NOMO-1 treated with DMSO at 0.1 percent for 48 hours (cell line): ENCODE data around the gene YTHDC1.
"Not testable (repeated sequence)": the region's sequence is repeated elsewhere in the genome, so short reads cannot be mapped to it uniquely, and the experiment has no call there.

Source experiments
- DNase-seq: peaks from one replicate; lab custom pipeline; 2025; ENCODE audit not compliant: unreplicated experiment; lab: John Stamatoyannopoulos, UW

The YTHDC1 gene

GRCh38 chr4:68349649-68350360 lies at the start of gene YTHDC1:
YTHDC1 (minus strand) TSS chr4:68350090; CDS start chr4:68349753, 337 bp downstream.
- DNase-seq: peak; percentile 84

DNA sequence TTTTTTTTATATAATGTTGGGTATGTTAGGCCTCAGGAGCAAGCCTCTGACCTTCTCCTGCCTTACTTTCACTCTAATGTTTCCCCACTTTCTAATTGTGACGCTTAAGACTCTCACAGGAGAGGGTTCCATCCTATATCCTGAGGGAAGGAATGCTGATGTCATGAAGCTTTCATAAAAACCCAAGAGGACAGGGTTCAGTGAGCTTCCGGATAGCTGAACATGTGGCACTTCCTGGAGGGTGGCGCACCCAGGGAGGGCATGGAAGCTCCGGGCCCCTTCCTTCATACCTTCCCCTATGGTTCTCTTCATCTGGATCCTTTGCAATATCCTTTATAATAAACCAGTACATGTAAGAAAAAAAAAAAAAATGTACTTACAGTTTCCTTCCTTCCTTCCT lies 49.4 kb upstream of the YTHDC1 start:
- DNase-seq: no peak

DNA sequence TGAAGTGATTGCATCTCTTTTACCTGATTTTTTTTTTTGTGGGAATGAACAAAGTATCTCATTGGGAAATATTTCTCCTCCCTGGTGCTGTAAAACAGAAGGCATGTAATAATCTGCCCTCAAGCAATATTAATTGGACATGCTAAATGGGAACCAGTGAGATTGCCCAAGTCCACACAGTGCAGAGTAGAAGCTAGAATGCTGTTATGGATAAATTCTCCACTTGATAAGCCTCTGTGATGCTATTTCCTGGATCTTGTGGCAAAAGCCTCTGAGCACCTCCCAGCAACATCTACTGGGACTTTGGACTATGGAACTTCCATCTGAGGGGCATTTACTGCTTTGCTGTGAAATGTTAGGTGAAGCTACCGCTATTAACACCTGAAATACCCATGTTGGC lies 46.9 kb upstream of the YTHDC1 start:
- DNase-seq: no peak

DNA sequence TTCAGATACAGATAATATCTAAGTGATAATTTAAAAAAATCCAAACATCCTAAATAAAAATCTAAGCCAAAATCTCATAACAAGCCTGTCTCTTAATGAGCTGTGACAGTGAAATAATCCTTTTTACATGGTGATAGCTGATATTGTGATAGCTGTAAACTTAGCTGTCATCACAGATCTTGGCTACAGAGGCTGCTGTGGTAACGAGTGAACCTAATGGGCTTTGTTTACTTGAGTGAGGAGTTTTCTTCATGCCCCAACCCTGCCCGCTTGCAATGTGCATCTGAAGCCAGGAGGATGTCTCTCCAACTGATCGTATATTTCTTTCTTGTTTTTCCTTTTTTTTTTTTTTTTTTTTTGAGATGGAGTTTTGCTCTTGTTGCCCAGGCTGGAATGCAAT lies 41.5 kb upstream of the YTHDC1 start:
- DNase-seq: no peak

GRCh38 chr4:68390205-68390935 lies 40.5 kb upstream of the YTHDC1 start:
- no peak for DNase-seq

GRCh38 chr4:68389386-68389913 lies 39.6 kb upstream of the YTHDC1 start:
- not testable (repeated sequence) for DNase-seq

- DNase-seq: no peak
These were observed 38.5 kb upstream of the YTHDC1 start for GRCh38 chr4:68388347-68388865.

GRCh38 chr4:68385267-68385666 lies 35.4 kb upstream of the YTHDC1 start:
- no peak for DNase-seq

DNA sequence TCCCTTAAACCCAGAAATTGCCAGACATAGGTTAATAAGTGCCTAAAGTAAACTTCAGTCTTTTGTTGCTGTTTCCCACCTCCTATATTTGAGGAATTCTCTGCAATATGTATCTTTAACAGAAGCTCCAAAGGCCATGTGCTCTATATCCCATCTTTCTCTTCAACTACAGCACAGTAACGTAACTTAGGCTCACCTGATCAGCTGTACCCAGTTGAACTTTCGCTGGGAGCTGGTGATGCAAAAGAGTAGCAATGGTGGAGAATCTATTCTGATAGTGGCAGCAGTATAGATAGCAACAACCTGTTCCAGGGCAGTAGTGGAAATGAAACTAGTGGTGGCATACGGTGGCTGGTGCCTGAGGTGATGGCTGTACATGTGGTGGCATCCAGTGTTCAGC lies 33.2 kb upstream of the YTHDC1 start:
- no peak for DNase-seq

GRCh38 chr4:68378226-68378625 lies 28.3 kb upstream of the YTHDC1 start:
- DNase-seq: no peak

GRCh38 chr4:68375667-68376559 lies 26.0 kb upstream of the YTHDC1 start:
- peak; percentile 52 for DNase-seq

DNA sequence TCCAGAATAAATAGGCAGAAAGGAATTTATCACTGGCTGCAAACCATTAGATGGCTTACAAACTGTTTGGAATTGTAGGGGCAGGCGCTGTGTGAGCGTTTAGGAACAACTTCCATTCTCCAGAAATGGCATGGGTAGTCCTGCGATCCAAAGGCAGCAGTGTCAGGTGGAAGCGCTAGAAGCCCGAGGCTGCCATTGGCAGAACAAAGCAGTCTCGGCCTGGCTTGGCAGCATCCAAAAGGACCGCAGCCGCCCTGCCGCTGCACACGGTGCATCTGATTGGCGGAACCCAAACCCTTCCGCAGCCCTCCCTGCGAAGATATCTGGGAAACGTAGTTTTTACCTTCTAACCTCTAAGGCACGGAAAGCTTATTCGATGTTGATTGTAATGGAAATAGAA lies 23.6 kb upstream of the YTHDC1 start:
- no peak for DNase-seq

DNA sequence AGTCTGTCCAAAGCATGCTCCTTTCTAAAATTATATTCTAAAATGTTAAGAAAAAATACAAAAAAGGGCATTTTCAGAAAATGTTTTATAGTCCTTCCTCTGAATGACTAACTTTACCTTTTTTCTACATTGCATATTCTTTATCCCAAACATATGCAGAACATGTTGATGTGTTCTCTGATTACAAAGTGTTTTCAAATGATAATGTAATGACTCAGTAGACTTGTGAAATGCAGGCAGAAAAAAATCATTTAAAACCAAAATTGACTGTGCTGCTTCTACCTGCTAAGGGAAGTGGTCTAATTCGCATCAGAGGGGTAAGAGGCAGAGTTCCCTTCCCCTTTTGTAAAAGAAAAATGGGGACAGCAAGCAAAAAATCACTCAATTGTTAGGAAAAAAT lies 22.7 kb upstream of the YTHDC1 start:
- DNase-seq: peak; percentile 26

DNA sequence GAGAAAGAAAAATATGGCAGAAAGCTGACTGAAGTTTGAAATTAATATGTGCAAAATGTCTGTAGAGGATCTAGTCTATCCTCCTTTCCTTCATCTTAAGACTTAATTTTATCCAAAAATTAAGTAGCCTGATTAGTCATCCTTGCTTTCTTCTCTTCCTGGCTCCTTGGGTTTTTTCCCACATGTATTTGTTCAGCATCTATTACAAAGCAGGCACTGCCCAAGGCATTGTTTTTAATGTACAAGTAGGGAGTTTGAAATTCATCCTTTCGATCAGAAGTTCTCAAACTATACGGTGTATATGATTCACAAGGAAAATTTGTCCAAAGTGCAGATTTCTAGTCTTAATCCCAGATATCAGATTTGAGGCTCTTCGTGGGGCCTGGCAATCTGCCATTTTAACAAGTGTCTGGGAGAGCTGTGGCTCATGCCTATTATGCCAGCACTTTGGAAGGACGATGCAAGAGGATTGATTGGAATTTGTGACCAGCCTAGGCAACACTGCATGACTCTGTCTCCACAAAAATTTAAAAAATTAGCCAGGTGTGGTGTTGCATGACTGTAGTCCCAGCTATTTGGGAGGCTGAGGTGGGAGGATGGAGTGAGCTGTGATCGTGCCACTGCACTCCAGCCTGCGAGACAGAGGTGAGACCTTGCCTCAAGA lies 19.4 kb upstream of the YTHDC1 start:
- DNase-seq: no peak

DNA sequence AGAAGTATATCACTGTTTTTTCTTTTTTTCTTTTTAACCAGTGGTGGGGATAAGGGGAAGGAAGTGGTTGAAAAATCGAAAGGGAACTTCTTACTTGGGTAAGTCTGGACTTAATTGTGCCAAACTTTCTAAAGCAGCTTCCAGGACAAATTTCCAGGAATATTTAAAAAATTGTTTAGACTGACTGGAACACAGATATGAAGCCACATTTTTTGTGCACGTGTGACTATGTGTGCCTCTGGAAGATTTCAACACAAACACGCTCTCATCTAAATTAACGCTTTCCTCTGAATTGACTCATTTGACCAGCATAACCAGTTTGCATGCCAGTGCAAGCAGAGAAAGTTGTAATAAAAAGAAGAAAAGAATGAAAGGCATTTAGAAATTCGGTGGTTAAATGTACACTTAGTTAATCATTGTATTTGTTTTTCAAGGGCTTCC lies 18.8 kb upstream of the YTHDC1 start:
- DNase-seq: no peak

- no peak for DNase-seq
These were observed 17.9 kb upstream of the YTHDC1 start for GRCh38 chr4:68367835-68368234.

GRCh38 chr4:68366600-68366999 lies 16.7 kb upstream of the YTHDC1 start:
- no peak for DNase-seq

DNA sequence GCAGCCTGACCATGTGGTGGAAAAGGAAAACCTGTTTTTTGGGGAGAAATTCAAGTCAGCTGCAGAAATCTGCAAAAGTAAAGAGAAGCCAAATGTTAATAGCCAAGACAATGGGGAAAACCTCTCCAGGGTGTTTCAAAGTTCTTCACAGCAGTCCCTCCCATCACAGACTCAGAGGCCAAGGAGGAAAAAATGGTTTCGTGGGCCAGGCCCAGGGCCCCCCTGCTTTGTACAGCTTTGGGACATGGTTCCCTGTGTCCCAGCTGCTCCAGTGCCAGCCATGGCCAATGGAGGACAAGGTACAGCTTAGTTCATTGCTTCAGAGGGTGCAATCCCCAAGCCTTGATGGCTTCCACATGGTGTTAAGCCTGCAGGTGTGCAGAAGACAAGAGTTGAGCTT lies 15.2 kb upstream of the YTHDC1 start:
- DNase-seq: no peak

- no peak for DNase-seq
These were observed 11.3 kb upstream of the YTHDC1 start for GRCh38 chr4:68361146-68361589.

DNA sequence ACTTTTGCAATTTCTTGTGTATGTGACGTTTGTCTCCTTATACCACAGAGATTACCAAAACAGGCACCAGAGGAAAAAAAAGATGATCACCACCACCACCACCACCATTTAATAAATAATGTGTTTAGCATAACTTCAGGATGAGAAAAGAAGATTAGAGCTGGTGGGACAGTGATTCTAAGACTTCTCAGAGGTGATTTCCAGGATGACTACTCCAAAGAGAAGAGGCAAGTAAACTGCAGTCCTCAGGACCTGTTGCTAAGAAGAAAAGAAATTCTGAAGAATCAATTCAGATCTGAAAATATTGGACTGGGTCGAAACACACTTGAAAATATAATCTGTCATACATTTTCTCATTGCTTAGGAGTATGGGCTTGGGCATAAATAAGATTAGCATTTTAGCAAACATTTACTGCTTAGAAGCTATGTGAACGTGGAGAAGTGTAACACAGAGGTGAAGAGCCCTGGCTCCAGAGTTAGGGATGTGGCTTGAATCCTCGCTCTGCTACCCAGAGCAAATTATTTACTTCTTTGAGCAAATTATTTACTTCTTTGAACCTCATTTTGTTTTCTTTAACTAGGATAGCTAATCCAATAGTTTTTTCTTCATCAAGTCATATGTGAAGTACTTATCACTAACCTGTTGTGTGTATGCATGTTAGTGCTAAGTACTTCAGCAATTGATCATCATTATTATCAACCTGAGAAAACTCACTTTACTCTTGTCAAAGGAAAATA lies 10.5 kb upstream of the YTHDC1 start:
- no peak for DNase-seq
